IgD-negative memory B cell (primary cell): ENCODE results near the gene JAG2. TPM values are rescaled to one million over a fixed set of nuclear protein-coding genes. Genes with fewer than 3 reads are reported as not detected.

Experiments
- H3K27ac Mint-ChIP-seq, 3 donors: one replicate each; pipeline ENCODE4 v1.8.0; 2020 to 2022; ENCODE audit warnings: mild to moderate bottlenecking in 3 of 3, mixed read lengths in 3 of 3, moderate library complexity in 1 of 3
- H3K27me3 Mint-ChIP-seq: one replicate; pipeline ENCODE4 v1.8.0; 2021; ENCODE audit warnings: mixed read lengths
- H3K36me3 Mint-ChIP-seq: one replicate; pipeline ENCODE4 v1.8.0; 2020; ENCODE audit warnings: mild to moderate bottlenecking, mixed read lengths
- H3K4me1 Mint-ChIP-seq, 3 donors: one replicate each; pipeline ENCODE4 v1.8.0; 2020 to 2022; ENCODE audit warnings: mixed read lengths in 3 of 3, mild to moderate bottlenecking in 1 of 3
- H3K4me3 Mint-ChIP-seq, 4 donors: one replicate each; pipeline ENCODE4 v1.8.0; 2020 to 2022; ENCODE audit warnings: mild to moderate bottlenecking in 4 of 4, mixed read lengths in 4 of 4, moderate library complexity in 3 of 4
- H3K9me3 Mint-ChIP-seq, 3 donors: one replicate each; pipeline ENCODE4 v1.8.0; 2020 to 2021; ENCODE audit warnings: mixed read lengths in 3 of 3, mild to moderate bottlenecking in 1 of 3
- polyA plus RNA-seq: library from polyadenylated mRNA; unstranded; fragments of 300-500 nt; fragmentation: Illumina TruSeq; gene quantifications from one replicate; pipeline ENCODE4 v1.2.3, GENCODE V29; 2021

Gene JAG2
- polyA plus RNA-seq, 1 donor from 2014 or later = not detected

DNA sequence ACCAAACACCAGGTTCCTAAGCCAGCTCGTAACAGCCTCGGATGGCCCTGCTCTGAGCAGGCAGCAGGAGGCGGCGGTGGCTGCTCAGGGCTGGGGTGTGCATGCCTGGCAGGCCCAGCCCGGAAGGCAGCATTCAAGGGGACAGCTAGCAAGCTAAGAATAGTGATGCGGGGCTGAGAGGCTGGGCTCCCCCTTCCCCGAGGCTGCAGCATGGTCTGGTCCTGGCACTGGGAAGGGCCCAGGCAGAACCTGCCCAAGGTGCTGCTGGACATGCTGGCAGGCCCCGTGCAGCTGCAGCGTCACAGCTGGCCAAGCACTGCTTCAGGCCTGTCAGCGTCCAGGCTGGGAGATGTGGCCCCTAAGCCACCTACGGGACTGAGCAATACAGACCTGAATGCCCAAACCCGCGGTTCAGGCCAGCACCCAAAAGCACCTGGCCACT lies 38.9 kb upstream of the JAG2 start:
- Mint-ChIP-seq H3K27ac (no peak overlapping the region), H3K27me3 (no peaks in the 10 kb centered on the region), H3K4me3 (no peak overlapping the region), H3K36me3 (peaks cover 3% of the 10 kb centered on the region), H3K4me1 (peaks cover 0 to 3% (median 1%) of the 10 kb centered on the region in 3 donors), H3K9me3 (no peaks in the 10 kb centered on the region)

- Mint-ChIP-seq H3K27ac (no peak overlapping the region), H3K36me3 (peaks cover 3% of the 10 kb centered on the region), H3K4me3 (peak overlapping the region in 1 of 4 donors; percentile 9), H3K9me3 (no peaks in the 10 kb centered on the region), H3K27me3 (no peaks in the 10 kb centered on the region), H3K4me1 (peaks cover 0 to 3% (median 3%) of the 10 kb centered on the region in 3 donors)
These were observed 38.3 kb upstream of the JAG2 start for GRCh38 chr14:105206873-105207272.

- H3K27me3 Mint-ChIP-seq = peaks cover 1% of the 10 kb centered on the region
- H3K9me3 Mint-ChIP-seq = no peaks in the 10 kb centered on the region
- no peak overlapping the region for H3K4me3 Mint-ChIP-seq
- peaks cover 0 to 6% (median 6%) of the 10 kb centered on the region in 3 donors for H3K4me1 Mint-ChIP-seq
- no peak overlapping the region for H3K27ac Mint-ChIP-seq
- H3K36me3 Mint-ChIP-seq = peaks cover 3% of the 10 kb centered on the region
These were observed 37.2 kb upstream of the JAG2 start for GRCh38 chr14:105205673-105206208.

DNA sequence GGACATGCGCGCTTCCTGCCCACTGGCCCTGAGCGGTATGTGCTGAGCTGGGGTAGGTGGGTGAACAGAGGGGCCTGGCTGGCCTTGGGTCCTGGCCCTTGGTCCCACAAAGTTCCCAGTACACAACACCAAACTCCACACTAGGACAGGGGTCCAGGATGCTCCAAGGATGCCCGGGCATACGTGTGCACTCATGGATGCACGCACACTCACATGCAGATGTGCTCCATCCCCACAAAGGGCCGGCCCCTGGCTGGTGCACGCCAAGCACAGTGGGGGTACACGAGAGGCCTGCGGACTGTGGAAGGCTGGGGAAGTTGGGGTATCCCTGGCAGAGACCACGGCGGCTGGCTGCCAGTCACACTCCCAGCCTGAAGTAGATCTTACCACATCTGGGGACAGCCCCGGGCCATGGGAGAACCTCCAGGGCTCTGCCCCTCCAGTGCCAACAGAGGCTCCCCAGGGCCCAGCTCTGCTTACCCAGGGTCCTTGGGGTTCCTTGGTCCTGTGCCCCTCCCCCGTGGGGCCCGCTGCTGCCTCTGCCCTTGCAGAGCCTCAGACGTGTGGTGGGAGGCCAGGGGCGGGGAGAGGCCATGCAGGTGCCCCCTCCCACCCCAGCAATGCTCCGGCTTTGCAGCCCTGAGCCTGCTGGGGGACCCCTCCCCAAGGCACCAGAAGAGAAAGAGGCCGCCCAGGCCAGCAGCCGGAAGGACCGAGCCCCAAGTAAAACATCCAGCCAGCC lies 36.5 kb upstream of the JAG2 start:
- Mint-ChIP-seq H3K27ac (no peak overlapping the region), H3K9me3 (peaks cover 0 to 2% (median 0%) of the 10 kb centered on the region in 3 donors), H3K36me3 (no peaks in the 10 kb centered on the region), H3K4me1 (peaks cover 0 to 6% (median 6%) of the 10 kb centered on the region in 3 donors), H3K27me3 (peaks cover 6% of the 10 kb centered on the region), H3K4me3 (no peak overlapping the region)

DNA sequence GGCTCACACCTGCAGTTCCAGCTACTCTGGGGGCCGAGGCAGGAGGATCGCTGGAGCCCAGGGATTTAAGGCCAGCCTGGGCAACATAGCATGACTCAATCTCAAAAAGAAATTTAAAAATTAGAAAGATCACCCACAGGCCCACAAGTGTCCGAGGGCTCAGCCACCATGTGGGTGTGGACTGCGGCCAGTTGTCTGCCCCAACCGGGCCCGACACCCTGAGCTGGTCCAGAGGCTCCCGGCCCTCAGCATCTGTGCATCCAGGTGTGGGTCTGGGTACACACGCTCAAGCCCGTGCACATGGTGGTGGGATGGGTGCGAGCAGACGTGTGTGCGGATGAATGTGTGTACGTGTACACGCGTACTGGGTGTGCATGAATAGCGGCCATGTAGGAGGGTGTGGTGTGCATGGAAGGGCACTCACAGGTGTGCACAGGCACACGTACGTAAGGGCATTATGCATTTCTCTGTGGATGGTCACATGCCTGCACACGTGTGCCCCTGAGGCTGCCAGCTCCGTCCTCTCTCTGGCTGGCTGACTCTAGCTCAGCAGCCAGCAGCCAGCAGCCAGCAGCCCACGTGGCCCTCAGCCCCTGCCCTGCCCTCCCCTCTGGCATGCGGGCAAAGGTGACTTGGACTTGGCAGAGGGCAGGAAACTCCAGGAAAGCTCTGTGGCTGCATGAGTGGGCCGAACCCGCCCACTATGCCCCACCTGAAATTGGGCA lies 35.8 kb upstream of the JAG2 start:
- H3K27me3 Mint-ChIP-seq = peaks cover 12% of the 10 kb centered on the region
- H3K27ac Mint-ChIP-seq = peak overlapping the region in 1 of 3 donors; percentile 37
- H3K4me1 Mint-ChIP-seq = peaks cover 0 to 6% (median 6%) of the 10 kb centered on the region in 3 donors
- H3K4me3 Mint-ChIP-seq = no peak overlapping the region
- no peaks in the 10 kb centered on the region for H3K36me3 Mint-ChIP-seq
- H3K9me3 Mint-ChIP-seq = peaks cover 0 to 2% (median 0%) of the 10 kb centered on the region in 3 donors

DNA sequence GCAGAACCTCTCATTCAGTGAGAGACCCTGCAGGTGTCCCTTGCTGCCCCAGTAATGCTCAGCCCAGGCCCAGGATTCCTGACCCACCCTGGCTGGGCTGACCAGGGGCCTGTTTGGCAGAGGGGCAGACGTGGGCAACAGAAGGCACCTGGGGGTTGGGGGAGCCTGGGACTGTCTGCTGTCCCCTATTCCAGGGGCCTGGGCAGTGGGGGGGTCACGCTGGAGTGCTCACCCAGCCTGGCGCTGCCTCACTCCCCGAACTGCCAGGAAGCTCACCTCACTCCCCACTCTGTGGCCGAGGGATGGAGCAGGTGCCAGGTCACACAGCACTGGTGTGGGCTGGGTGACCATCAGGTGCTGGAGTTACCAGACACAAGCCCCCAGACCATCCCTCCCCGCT lies 35.1 kb upstream of the JAG2 start:
- Mint-ChIP-seq H3K36me3 (peaks cover 2% of the 10 kb centered on the region), H3K27ac (peak overlapping the region in 1 of 3 donors; percentile 37), H3K9me3 (peaks cover 0 to 2% (median 0%) of the 10 kb centered on the region in 3 donors), H3K4me3 (no peak overlapping the region), H3K27me3 (peaks cover 18% of the 10 kb centered on the region), H3K4me1 (peaks cover 0 to 8% (median 6%) of the 10 kb centered on the region in 3 donors)

DNA sequence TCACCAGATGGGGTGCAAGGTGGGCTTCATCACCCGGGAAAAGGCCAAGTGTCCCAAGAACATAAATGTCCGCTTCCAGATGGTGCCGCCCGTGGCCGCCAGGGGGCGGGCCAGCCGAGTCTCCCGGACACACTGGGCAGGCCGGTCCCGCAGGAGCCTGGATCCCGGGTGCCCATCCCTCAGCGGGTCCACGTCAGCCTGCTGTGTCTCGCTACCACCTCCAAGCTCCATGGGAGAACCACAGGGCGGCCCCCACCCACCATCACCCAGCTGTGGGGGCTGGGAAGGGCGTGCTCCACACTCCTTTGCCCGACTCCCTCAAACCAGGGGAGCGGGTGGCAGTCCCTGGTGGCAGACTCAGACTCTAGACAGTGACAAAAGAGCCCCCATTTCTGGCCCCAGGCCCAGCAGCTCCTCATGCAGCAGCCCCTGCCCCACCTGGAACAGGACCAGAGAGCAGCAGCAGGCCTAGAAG lies 34.5 kb upstream of the JAG2 start:
- Mint-ChIP-seq H3K36me3 (peaks cover 2% of the 10 kb centered on the region), H3K9me3 (peaks cover 0 to 2% (median 0%) of the 10 kb centered on the region in 3 donors), H3K4me1 (peaks cover 0 to 8% (median 5%) of the 10 kb centered on the region in 3 donors), H3K4me3 (no peak overlapping the region), H3K27me3 (peaks cover 23% of the 10 kb centered on the region), H3K27ac (peak overlapping the region in 1 of 3 donors; percentile 67)

DNA sequence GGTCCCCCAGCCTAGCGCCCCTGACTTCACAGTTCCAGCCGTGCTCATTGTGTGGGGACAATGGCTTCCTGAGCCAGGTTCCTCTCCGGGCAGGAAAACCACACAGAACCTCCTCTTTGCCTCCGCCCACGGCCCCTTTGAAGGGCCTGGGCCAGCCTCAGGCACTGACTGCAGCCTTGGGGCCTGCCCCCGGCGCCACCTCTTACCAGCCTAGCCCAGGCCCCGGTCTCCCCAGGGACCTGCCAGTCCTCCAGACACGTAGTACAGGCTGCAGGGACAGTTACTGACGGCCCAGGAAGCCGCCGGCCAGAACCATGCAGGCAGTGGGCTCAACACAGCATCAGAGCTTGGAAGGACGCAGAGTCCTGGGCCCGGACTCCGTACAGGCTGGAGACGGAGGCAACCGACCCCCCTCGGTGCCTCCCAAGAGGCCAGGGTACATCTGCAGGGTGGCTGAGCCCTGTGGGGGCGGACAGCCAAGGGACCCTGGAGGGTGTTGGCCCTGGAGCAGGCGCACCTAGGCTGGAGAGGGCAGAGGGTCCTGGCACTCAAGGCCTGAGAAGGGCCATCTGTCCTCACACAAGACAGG lies 33.4 kb upstream of the JAG2 start:
- no peak overlapping the region for H3K27ac Mint-ChIP-seq
- peaks cover 2% of the 10 kb centered on the region for H3K36me3 Mint-ChIP-seq
- H3K4me1 Mint-ChIP-seq = peaks cover 0 to 8% (median 5%) of the 10 kb centered on the region in 3 donors
- H3K4me3 Mint-ChIP-seq = peak overlapping the region in 2 of 4 donors; percentile 28 to 72
- H3K9me3 Mint-ChIP-seq = peaks cover 0 to 2% (median 0%) of the 10 kb centered on the region in 3 donors
- H3K27me3 Mint-ChIP-seq = peaks cover 31% of the 10 kb centered on the region

DNA sequence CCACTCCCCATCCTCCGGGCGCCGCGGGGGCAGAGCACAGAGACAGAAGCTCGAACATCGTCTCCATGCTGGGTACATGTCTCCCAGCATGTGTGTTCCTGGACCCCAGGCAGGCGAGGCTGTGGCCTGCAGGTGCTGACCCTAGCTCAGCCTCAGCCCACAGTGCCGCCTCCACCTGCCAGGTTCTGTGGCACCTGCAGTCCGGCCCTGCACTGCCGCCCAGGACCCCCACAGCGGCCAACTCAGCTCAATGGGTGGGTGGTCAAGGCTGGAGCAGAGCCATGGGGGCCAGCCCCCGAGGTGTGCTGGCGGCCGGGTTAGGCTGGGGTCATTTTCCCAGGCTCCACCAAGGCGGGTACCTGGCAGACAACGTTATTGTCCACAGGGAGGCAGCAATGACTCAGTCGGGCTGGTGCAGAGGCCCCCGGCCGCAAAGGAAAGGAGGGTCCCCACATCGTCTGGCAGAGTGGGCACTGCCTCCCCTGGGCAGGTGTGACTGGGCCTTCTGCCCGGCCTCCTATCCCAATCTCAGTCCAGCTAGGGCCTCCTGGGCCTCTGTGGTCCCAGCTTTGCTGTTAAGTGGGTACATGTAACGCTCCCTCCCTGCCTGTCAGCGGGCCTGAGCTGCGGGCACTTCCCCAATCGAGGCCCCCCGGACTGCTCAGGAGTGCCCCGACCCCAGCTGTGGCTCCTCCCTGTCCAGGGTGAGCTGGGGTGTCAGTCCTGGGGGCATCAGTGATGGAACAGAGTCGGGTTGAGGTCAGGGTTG lies 32.8 kb upstream of the JAG2 start:
- no peak overlapping the region for H3K4me3 Mint-ChIP-seq
- H3K27me3 Mint-ChIP-seq = peaks cover 31% of the 10 kb centered on the region
- H3K9me3 Mint-ChIP-seq = peaks cover 0 to 2% (median 0%) of the 10 kb centered on the region in 3 donors
- peaks cover 0 to 8% (median 5%) of the 10 kb centered on the region in 3 donors for H3K4me1 Mint-ChIP-seq
- no peak overlapping the region for H3K27ac Mint-ChIP-seq
- peaks cover 2% of the 10 kb centered on the region for H3K36me3 Mint-ChIP-seq

DNA sequence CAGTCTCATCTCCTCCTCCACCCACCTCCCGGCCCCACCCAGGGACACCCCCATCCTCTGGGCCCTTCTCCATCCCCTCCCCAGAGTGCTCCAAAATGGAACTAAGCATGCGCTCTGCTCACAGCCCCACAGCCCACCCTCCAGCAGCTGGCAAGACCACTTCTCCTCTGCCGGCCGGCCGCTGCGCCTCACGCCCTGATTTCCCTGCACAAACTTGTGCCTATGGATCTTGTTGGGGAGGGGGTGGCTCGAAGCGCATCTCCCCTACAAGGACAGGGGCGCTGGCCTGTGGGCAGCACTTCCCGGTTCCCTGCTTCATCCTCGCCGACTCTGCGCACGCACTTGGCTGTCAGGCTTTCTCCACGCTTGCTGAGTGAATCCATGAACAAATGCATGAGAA lies 32.1 kb upstream of the JAG2 start:
- H3K4me3 Mint-ChIP-seq = no peak overlapping the region
- peaks cover 2% of the 10 kb centered on the region for H3K36me3 Mint-ChIP-seq
- H3K27ac Mint-ChIP-seq = no peak overlapping the region
- peaks cover 0 to 2% (median 0%) of the 10 kb centered on the region in 3 donors for H3K9me3 Mint-ChIP-seq
- peaks cover 0 to 8% (median 6%) of the 10 kb centered on the region in 3 donors for H3K4me1 Mint-ChIP-seq
- peaks cover 36% of the 10 kb centered on the region for H3K27me3 Mint-ChIP-seq

GRCh38 chr14:105200074-105200473 lies 31.5 kb upstream of the JAG2 start:
- Mint-ChIP-seq H3K9me3 (peaks cover 0 to 2% (median 0%) of the 10 kb centered on the region in 3 donors), H3K27me3 (peaks cover 40% of the 10 kb centered on the region), H3K4me1 (peaks cover 0 to 8% (median 7%) of the 10 kb centered on the region in 3 donors), H3K27ac (no peak overlapping the region), H3K36me3 (peaks cover 2% of the 10 kb centered on the region), H3K4me3 (no peak overlapping the region)

GRCh38 chr14:105199093-105199492 lies 30.5 kb upstream of the JAG2 start:
- peak overlapping the region in 1 of 3 donors; percentile 58 for H3K27ac Mint-ChIP-seq
- H3K4me1 Mint-ChIP-seq = peaks cover 0 to 10% (median 9%) of the 10 kb centered on the region in 3 donors
- H3K4me3 Mint-ChIP-seq = peak overlapping the region in 2 of 4 donors; percentile 35 to 75
- H3K36me3 Mint-ChIP-seq = peaks cover 2% of the 10 kb centered on the region
- H3K27me3 Mint-ChIP-seq = peaks cover 47% of the 10 kb centered on the region
- peaks cover 0 to 2% (median 0%) of the 10 kb centered on the region in 3 donors for H3K9me3 Mint-ChIP-seq

DNA sequence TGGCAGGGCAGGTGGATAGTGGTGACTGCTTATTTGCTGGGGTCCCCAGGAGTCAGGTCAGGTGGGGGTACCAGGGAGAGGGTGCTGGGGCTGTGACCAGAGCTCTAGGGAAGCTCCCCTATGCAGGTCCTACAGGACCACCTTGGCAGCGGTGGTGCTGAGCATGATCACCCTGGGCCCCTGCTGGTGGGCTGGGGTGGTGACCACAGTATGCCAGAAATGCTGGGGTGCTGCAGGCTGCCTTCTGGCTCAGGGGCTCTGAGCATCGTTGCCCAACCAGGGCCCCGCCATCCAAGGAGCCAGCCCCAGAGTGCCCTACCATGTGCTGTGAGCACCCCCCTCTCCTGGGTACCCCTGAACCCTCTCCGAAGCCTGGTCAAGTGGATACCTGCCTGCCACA lies 30.0 kb upstream of the JAG2 start:
- H3K4me3 Mint-ChIP-seq = peak overlapping the region in 1 of 4 donors; percentile 35
- H3K36me3 Mint-ChIP-seq = peaks cover 2% of the 10 kb centered on the region
- H3K4me1 Mint-ChIP-seq = peaks cover 0 to 14% (median 11%) of the 10 kb centered on the region in 3 donors
- H3K27ac Mint-ChIP-seq = peak overlapping the region in 1 of 3 donors; percentile 58
- H3K27me3 Mint-ChIP-seq = peaks cover 52% of the 10 kb centered on the region
- H3K9me3 Mint-ChIP-seq = peaks cover 0 to 2% (median 0%) of the 10 kb centered on the region in 3 donors

GRCh38 chr14:105197211-105197641 lies 28.6 kb upstream of the JAG2 start:
- H3K36me3 Mint-ChIP-seq = peaks cover 2% of the 10 kb centered on the region
- peak overlapping the region in 1 of 4 donors; percentile 68 for H3K4me3 Mint-ChIP-seq
- H3K4me1 Mint-ChIP-seq = peaks cover 0 to 15% (median 13%) of the 10 kb centered on the region in 3 donors
- H3K27ac Mint-ChIP-seq = no peak overlapping the region
- peaks cover 55% of the 10 kb centered on the region for H3K27me3 Mint-ChIP-seq
- H3K9me3 Mint-ChIP-seq = peaks cover 0 to 2% (median 0%) of the 10 kb centered on the region in 3 donors
